Thymus (tissue), 11 donors: ENCODE results near the gene ANKRD13D. TPM values are rescaled to one million over a fixed set of nuclear protein-coding genes. Genes with fewer than 3 reads are reported as not detected.

Experiments used
- DNase-seq, 9 donors: peaks; one replicate each; pipeline ENCODE4 v3.0.0-alpha.2; 2013; ENCODE audit warnings: low spot score in 9 of 9, low read depth in 6 of 9, missing footprints in 1 of 9
- H3K27ac ChIP-seq, 2 donors: one replicate each; pipeline ENCODE4 v1.5.1; 2013; ENCODE audit warnings: control low read depth in 1 of 2, low read depth in 1 of 2, low read length in 1 of 2, mild to moderate bottlenecking in 1 of 2, moderate library complexity in 1 of 2
- H3K27me3 ChIP-seq, 2 donors: one replicate each; pipeline ENCODE4 v1.5.1; 2013; ENCODE audit warnings: low read length in 1 of 2; ENCODE audit not compliant: control insufficient read depth in 2 of 2, insufficient read depth in 1 of 2
- H3K36me3 ChIP-seq, 2 donors: one replicate each; pipeline ENCODE4 v1.5.1; 2013; ENCODE audit warnings: low read length in 1 of 2, mild to moderate bottlenecking in 1 of 2, moderate library complexity in 1 of 2; ENCODE audit not compliant: control insufficient read depth in 2 of 2, insufficient read depth in 2 of 2
- H3K4me1 ChIP-seq, 2 donors: one replicate each; pipeline ENCODE4 v1.5.1; 2013; ENCODE audit warnings: low read length in 2 of 2; ENCODE audit not compliant: control insufficient read depth in 2 of 2, insufficient read depth in 2 of 2
- H3K4me3 ChIP-seq, 2 donors: one replicate each; pipeline ENCODE4 v1.5.1; 2013; ENCODE audit warnings: low read length in 2 of 2, control low read depth in 1 of 2, mild to moderate bottlenecking in 1 of 2
- H3K9me3 ChIP-seq, 2 donors: one replicate each; pipeline ENCODE4 v1.5.1; 2013; ENCODE audit warnings: low read length in 1 of 2, mild to moderate bottlenecking in 1 of 2; ENCODE audit not compliant: control insufficient read depth in 2 of 2, insufficient read depth in 1 of 2
- WGBS: extraction: QIAGEN DNeasy Blood & Tissue Kit; methylation state at CpG from one replicate; pipeline ENCODE4 v1.1.7; 2013; 5-methylcytosine and 5-hydroxymethylcytosine counted together
- polyA plus RNA-seq: library from polyadenylated mRNA; stranded (reverse); fragments of 200-250 nt; gene quantifications from one replicate; pipeline ENCODE4 v1.2.3, GENCODE V29; 2013
- total RNA-seq: library from RNA; stranded (reverse); fragments of 120-200 nt; gene quantifications from one replicate; pipeline ENCODE4 v1.2.4, GENCODE V29; 2013
- donor health status: healthy.

Gene ANKRD13D
- total and polyA plus RNA-seq, 2 donors: 32.1 to 99.1 TPM

- 97% methylated on average over 7 of the region's 7 CpGs for WGBS
- Histone ChIP-seq H3K4me3 (no peak overlapping the region), H3K27me3 (peaks cover 0 to 19% of the 10 kb centered on the region in 2 donors), H3K9me3 (peaks cover 0 to 7% of the 10 kb centered on the region in 2 donors), H3K36me3 (peaks cover 51 to 77% of the 10 kb centered on the region in 2 donors), H3K4me1 (peaks cover 5 to 7% of the 10 kb centered on the region in 2 donors), H3K27ac (no peak overlapping the region)
- no peak for DNase-seq
These were observed 9.7 kb downstream of the ANKRD13D start for GRCh38 chr11:67298786-67299185.

DNA sequence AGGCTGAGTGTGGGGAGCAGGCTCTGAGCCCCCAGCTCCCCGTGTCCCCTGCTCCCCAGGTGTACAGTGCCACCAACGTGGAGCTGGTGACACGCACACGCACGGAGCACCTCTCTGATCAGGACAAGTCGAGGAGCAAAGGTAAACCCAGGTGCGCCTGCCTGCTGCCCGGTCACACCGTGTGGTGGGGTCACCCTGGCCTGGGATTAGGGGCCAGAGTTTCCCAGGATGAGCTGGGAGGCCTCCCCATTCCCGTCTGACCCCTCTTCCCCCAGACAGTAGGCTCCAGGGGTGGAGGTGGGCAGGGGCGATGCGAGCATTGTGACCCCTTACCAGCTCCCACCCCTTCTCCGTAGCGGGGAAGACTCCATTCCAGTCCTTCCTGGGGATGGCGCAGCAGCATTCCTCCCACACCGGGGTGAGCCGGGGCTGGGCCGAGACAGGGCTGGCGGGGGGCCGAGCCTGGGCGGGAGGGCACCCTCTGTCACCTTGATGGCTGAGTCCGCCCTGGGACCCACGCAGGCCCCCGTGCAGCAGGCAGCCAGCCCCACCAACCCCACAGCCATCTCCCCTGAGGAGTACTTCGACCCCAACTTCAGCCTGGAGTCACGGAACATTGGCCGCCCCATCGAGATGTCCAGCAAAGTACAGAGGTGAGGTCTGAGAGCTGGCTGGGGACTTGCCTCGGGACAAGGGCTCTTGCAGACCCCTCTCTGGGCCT, 10.5 kb downstream of the ANKRD13D start:
- Histone ChIP-seq H3K27ac (no peak overlapping the region), H3K4me1 (peaks cover 11 to 16% of the 10 kb centered on the region in 2 donors), H3K9me3 (peaks cover 0 to 11% of the 10 kb centered on the region in 2 donors), H3K27me3 (peaks cover 0 to 27% of the 10 kb centered on the region in 2 donors), H3K36me3 (peaks cover 51 to 69% of the 10 kb centered on the region in 2 donors), H3K4me3 (no peak overlapping the region)
- 98% methylated on average over 29 of the region's 29 CpGs for WGBS
- no peak for DNase-seq

GRCh38 chr11:67300256-67300755, 11.2 kb downstream of the ANKRD13D start:
- Histone ChIP-seq H3K27ac (no peak overlapping the region), H3K27me3 (peaks cover 0 to 30% of the 10 kb centered on the region in 2 donors), H3K4me3 (no peak overlapping the region), H3K36me3 (peaks cover 48 to 62% of the 10 kb centered on the region in 2 donors), H3K4me1 (peaks cover 11 to 17% of the 10 kb centered on the region in 2 donors), H3K9me3 (peaks cover 0 to 7% of the 10 kb centered on the region in 2 donors)
- no peak for DNase-seq
- 98% methylated on average over 13 of the region's 13 CpGs for WGBS

DNA sequence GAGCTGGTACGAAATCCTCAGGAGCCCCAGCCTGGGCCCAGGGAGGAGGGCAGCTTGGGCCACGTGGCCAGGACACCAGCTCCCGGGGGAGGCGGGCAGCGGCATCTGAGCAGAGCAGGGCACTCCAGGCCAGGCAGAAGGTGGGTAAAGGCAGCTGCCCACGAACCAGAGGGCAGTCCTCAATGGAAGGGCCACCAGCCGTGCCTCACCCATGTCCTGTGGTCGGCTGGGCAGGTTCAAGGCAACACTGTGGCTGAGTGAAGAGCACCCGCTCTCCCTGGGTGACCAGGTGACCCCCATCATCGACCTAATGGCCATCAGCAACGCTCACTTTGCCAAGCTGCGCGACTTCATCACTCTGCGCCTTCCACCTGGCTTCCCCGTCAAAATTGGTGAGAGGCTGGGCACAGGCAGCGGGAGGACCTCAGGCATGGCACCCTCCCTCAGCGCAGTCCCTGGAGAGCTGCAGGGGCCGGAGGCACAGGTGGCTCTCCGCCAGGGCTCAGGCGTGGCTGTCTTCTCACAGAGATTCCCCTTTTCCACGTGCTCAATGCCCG, 11.7 kb downstream of the ANKRD13D start:
- H3K27me3 ChIP-seq: peaks cover 0 to 30% of the 10 kb centered on the region in 2 donors
- peaks cover 0 to 4% of the 10 kb centered on the region in 2 donors for H3K9me3 ChIP-seq
- H3K27ac ChIP-seq: no peak overlapping the region
- no peak for DNase-seq
- peaks cover 46 to 57% of the 10 kb centered on the region in 2 donors for H3K36me3 ChIP-seq
- H3K4me1 ChIP-seq: peaks cover 11 to 17% of the 10 kb centered on the region in 2 donors
- no peak overlapping the region for H3K4me3 ChIP-seq
- WGBS: 98% methylated on average over 22 of the region's 22 CpGs

GRCh38 chr11:67301313-67301921, 12.3 kb downstream of the ANKRD13D start:
- Histone ChIP-seq H3K4me1 (peaks cover 11 to 17% of the 10 kb centered on the region in 2 donors), H3K4me3 (no peak overlapping the region), H3K36me3 (peaks cover 45 to 52% of the 10 kb centered on the region in 2 donors), H3K27ac (no peak overlapping the region), H3K9me3 (peaks cover 0 to 4% of the 10 kb centered on the region in 2 donors), H3K27me3 (peaks cover 0 to 30% of the 10 kb centered on the region in 2 donors)
- 98% methylated on average over 28 of the region's 28 CpGs for WGBS
- DNase-seq: no peak

DNA sequence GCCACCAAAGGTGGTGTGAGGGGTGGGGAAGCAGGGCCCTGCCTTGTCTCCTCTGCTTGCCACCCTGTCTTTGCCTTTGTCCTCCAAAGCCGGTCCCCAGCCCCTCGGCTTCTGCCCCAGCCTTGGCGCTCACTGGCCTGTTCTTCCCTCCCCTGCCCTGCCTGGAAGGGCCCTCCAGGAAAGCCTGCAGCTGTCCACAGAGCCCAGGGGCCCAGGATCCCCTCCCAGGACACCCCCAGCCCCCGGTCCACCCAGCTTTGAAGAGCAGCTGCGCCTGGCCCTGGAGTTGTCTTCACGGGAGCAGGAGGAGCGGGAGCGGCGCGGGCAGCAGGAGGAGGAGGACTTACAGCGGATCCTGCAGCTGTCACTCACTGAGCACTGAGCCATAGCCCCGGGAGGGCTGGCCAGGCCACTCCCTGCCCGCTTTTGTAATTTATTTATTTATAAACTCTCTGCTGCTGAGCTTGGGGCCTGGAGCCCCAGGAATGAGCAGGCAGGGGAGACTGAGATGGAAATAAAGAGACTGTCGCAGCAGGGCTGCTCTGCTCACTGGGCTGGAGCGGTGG, 12.9 kb downstream of the ANKRD13D start:
- H3K36me3 ChIP-seq: peaks cover 41 to 46% of the 10 kb centered on the region in 2 donors
- H3K27ac ChIP-seq: no peak overlapping the region
- no peak overlapping the region for H3K4me3 ChIP-seq
- WGBS: 93% methylated on average over 15 of the region's 15 CpGs
- H3K27me3 ChIP-seq: peaks cover 0 to 30% of the 10 kb centered on the region in 2 donors
- H3K4me1 ChIP-seq: peaks cover 11 to 17% of the 10 kb centered on the region in 2 donors
- peaks cover 0 to 4% of the 10 kb centered on the region in 2 donors for H3K9me3 ChIP-seq
- DNase-seq: no peak

- peak in 1 of 9 donors; percentile 26 for DNase-seq
- H3K27me3 ChIP-seq: peaks cover 0 to 30% of the 10 kb centered on the region in 2 donors
- H3K36me3 ChIP-seq: peaks cover 41 to 43% of the 10 kb centered on the region in 2 donors
- H3K27ac ChIP-seq: no peak overlapping the region
- peaks cover 0 to 4% of the 10 kb centered on the region in 2 donors for H3K9me3 ChIP-seq
- peak overlapping the region; percentile 29 to 46 for H3K4me3 ChIP-seq
- whole genome bisulfite sequencing: 38% methylated on average over 23 of the region's 23 CpGs
- peaks cover 11 to 17% of the 10 kb centered on the region in 2 donors for H3K4me1 ChIP-seq
These were observed 13.5 kb downstream of the ANKRD13D start for GRCh38 chr11:67302571-67303131.

- H3K9me3 ChIP-seq: peaks cover 0 to 4% of the 10 kb centered on the region in 2 donors
- peaks cover 37 to 40% of the 10 kb centered on the region in 2 donors for H3K36me3 ChIP-seq
- DNase-seq: peak in 1 of 9 donors; percentile 34
- peak within 1 kb of the TSS; percentile 29 to 46 for H3K4me3 ChIP-seq
- peaks cover 11 to 17% of the 10 kb centered on the region in 2 donors for H3K4me1 ChIP-seq
- 3% methylated on average over 65 of the region's 65 CpGs for WGBS
- H3K27me3 ChIP-seq: peaks cover 0 to 30% of the 10 kb centered on the region in 2 donors
- no peak within 1 kb of the TSS for H3K27ac ChIP-seq
These were observed 14.2 kb downstream of the ANKRD13D start, which contains the start of gene SSH3 for GRCh38 chr11:67303132-67303834. TSS of gene SSH3 (plus strand) at chr11:67303530. CDS start at chr11:67303626, 96 bp downstream.
